Measurements from ENCODE around the gene GSN.

Gene GSN

DNA sequence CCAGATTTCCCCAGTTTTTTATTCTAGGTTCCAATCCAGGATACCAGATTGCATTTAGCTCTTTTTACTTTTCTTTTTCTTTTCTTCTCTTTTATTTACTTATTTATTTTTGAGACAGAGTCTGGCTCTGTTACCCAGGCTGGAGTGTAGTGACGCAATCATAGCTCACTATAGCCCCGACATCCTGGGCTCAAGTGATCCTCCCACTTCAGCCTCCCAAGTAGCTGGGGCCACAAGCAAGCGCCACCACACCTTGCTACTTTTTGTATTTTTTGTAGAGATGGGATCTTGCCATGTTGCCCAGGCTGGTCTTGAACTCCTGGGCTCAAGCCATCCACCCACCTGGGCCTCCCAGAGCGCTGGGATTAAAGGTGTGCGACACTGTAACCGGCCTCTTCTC is 48.4 kb downstream of the GSN start:
- Histone ChIP-seq H3K36me3 (ENCODE audit: insufficient read depth, low read length) (peaks cover 79% of the 10 kb centered on the region), H3K4me3 (ENCODE audit: low read length) (no peak overlapping the region), H3K9ac (ENCODE audit: low read depth, low read length) (no peak overlapping the region), H3K27me3 (ENCODE audit: control insufficient read depth, insufficient read depth, low read length) (no peaks in the 10 kb centered on the region), H3K4me1 (ENCODE audit: control insufficient read depth, insufficient read depth, low read length) (no peaks in the 10 kb centered on the region), H3K4me2 (ENCODE audit: low read length) (no peak overlapping the region), H3K9me3 (replicated peaks; ENCODE audit: low read length) (no peaks in the 10 kb centered on the region)

GRCh38 chr9:121316852-121317373 is 49.0 kb downstream of the GSN start:
- H3K4me1 ChIP-seq (ENCODE audit: control insufficient read depth, insufficient read depth, low read length): no peaks in the 10 kb centered on the region
- H3K27me3 ChIP-seq (ENCODE audit: control insufficient read depth, insufficient read depth, low read length): no peaks in the 10 kb centered on the region
- no peak overlapping the region for H3K4me2 ChIP-seq (ENCODE audit: low read length)
- H3K9me3 ChIP-seq (replicated peaks; ENCODE audit: low read length): no peaks in the 10 kb centered on the region
- peaks cover 77% of the 10 kb centered on the region for H3K36me3 ChIP-seq (ENCODE audit: insufficient read depth, low read length)
- H3K9ac ChIP-seq (ENCODE audit: low read depth, low read length): no peak overlapping the region
- no peak overlapping the region for H3K4me3 ChIP-seq (ENCODE audit: low read length)

- Histone ChIP-seq H3K9ac (ENCODE audit: low read depth, low read length) (peak overlapping the region; percentile 14), H3K4me2 (ENCODE audit: low read length) (no peak overlapping the region), H3K36me3 (ENCODE audit: insufficient read depth, low read length) (peaks cover 76% of the 10 kb centered on the region), H3K27me3 (ENCODE audit: control insufficient read depth, insufficient read depth, low read length) (no peaks in the 10 kb centered on the region), H3K9me3 (replicated peaks; ENCODE audit: low read length) (no peaks in the 10 kb centered on the region), H3K4me1 (ENCODE audit: control insufficient read depth, insufficient read depth, low read length) (peaks cover 9% of the 10 kb centered on the region), H3K4me3 (ENCODE audit: low read length) (no peak overlapping the region)
Measured at GRCh38 chr9:121317737-121318630, 50.0 kb downstream of the GSN start.

DNA sequence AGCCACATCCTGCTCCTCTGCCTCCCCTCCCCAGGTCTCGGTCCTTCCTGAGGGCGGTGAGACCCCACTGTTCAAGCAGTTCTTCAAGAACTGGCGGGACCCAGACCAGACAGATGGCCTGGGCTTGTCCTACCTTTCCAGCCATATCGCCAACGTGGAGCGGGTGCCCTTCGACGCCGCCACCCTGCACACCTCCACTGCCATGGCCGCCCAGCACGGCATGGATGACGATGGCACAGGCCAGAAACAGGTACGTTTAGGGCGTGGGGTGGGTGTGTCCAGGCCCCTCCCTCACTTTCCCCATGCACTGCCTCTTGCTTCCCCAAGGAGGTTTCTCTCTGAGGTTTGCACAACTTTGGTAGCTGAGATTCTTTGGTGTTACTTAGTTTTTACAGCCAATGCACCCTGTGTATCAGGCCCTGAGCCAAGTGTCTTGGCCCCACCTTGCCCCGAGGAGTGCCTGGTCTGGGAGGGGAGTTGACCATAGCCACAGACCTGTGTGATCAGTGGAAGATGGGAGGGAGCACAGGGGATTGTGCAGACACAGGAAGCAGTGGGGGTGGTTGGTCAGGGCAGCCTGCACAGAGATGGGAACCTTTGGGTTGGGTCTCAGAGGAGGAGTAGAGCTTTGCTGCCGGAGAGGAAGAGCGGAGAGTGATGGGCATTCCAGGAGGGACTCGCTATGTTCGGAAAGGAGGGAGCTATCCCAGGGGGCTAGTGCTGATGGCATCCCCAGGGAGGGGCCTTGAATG is 50.8 kb downstream of the GSN start:
- no peak overlapping the region for H3K9ac ChIP-seq (ENCODE audit: low read depth, low read length)

DNA sequence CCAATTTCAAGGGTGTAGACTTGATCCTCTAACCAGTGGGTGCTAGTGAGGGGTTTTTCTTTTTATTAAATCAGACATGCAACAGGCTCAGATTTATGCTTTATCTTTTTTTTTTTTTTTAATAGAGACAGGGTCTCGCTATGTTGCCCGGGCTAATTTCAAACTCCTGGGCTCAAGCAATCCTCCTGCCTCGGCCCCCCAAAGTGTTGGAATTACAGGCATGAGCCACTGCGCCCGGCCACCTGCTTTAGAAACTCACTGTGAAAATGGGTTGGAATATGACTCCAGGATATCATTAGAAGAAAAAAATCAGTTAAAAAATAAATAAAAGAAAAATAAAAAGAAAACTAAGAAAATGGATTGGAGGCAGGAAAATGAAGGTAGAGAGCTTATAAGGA is 51.4 kb downstream of the GSN start:
- Histone ChIP-seq H3K4me1 (ENCODE audit: control insufficient read depth, insufficient read depth, low read length) (peaks cover 11% of the 10 kb centered on the region), H3K27me3 (ENCODE audit: control insufficient read depth, insufficient read depth, low read length) (no peaks in the 10 kb centered on the region), H3K36me3 (ENCODE audit: insufficient read depth, low read length) (peaks cover 72% of the 10 kb centered on the region), H3K4me2 (ENCODE audit: low read length) (no peak overlapping the region), H3K4me3 (ENCODE audit: low read length) (no peak overlapping the region), H3K9me3 (replicated peaks; ENCODE audit: low read length) (no peaks in the 10 kb centered on the region), H3K9ac (ENCODE audit: low read depth, low read length) (no peak overlapping the region)

More for the DNA sequence above, 50.8 kb downstream of the GSN start:
- Histone ChIP-seq H3K4me1 (ENCODE audit: control insufficient read depth, insufficient read depth, low read length) (peaks cover 11% of the 10 kb centered on the region), H3K27me3 (ENCODE audit: control insufficient read depth, insufficient read depth, low read length) (no peaks in the 10 kb centered on the region), H3K4me3 (ENCODE audit: low read length) (no peak overlapping the region), H3K4me2 (ENCODE audit: low read length) (no peak overlapping the region), H3K36me3 (ENCODE audit: insufficient read depth, low read length) (peaks cover 72% of the 10 kb centered on the region), H3K9me3 (replicated peaks; ENCODE audit: low read length) (no peaks in the 10 kb centered on the region)

DNA sequence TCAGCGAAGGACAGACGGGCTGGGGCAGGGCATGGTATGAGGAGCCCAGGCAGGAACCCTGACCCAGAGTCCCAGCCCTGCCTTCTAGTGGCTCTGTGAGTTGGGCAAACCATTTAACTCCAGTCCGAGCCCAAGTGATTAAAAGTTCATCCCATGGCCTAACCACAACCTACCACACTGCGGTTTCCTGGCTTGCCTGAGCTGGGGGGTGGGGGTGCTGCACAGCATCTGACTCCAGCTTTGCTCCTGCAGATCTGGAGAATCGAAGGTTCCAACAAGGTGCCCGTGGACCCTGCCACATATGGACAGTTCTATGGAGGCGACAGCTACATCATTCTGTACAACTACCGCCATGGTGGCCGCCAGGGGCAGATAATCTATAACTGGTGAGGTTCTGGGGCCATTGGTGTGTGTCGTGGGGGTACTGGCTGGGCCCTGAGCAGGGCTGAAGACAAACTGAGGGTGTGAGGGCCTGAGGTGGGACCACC is 53.1 kb downstream of the GSN start:
- H3K4me3 ChIP-seq (ENCODE audit: low read length): no peak overlapping the region
- peaks cover 80% of the 10 kb centered on the region for H3K36me3 ChIP-seq (ENCODE audit: insufficient read depth, low read length)
- peaks cover 20% of the 10 kb centered on the region for H3K4me1 ChIP-seq (ENCODE audit: control insufficient read depth, insufficient read depth, low read length)

GRCh38 chr9:121322037-121322736 is 54.2 kb downstream of the GSN start:
- H3K9ac ChIP-seq (ENCODE audit: low read depth, low read length): peak overlapping the region; percentile 53
- H3K9me3 ChIP-seq (replicated peaks; ENCODE audit: low read length): no peaks in the 10 kb centered on the region
- H3K27me3 ChIP-seq (ENCODE audit: control insufficient read depth, insufficient read depth, low read length): no peaks in the 10 kb centered on the region
- peak overlapping the region; percentile 12 for H3K4me2 ChIP-seq (ENCODE audit: low read length)
- H3K4me1 ChIP-seq (ENCODE audit: control insufficient read depth, insufficient read depth, low read length): peaks cover 28% of the 10 kb centered on the region
- H3K4me3 ChIP-seq (ENCODE audit: low read length): no peak overlapping the region
- peaks cover 80% of the 10 kb centered on the region for H3K36me3 ChIP-seq (ENCODE audit: insufficient read depth, low read length)

More for the DNA sequence above, 53.1 kb downstream of the GSN start:
- Histone ChIP-seq H3K9ac (ENCODE audit: low read depth, low read length) (no peak overlapping the region), H3K4me2 (ENCODE audit: low read length) (no peak overlapping the region), H3K27me3 (ENCODE audit: control insufficient read depth, insufficient read depth, low read length) (no peaks in the 10 kb centered on the region), H3K9me3 (replicated peaks; ENCODE audit: low read length) (no peaks in the 10 kb centered on the region)

DNA sequence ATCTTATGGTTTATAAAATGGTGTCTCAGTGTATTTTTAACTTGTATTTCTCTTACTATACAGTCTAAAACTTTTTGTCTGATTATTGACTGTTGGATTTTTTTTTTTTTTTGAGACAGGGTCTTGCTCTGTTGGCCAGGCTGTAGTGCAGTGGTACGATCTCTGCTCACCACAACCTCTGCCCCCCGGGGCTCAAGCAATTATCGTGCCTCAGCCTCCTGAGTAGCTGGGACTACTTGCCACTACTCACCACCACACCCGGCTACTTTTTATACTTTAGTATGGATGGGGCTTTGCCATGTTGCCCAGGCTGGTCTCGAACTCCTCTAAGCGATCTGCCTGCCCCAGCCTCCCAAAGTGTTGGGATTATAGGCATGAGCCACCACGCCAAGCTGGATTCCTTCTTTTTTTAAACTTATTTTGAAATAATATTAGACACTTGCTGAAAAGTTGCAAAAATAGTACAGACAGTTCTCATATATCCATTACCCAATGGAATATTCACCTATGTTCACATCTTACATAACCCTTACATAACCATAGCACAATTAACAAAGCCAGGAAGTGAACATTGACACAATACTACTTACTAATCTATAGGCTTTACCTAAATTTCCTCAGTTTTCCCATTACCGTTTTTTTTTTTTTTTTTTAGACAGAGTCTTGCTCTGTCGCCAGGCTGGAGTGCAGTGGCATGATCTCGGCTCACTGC is 54.9 kb downstream of the GSN start:
- peaks cover 77% of the 10 kb centered on the region for H3K36me3 ChIP-seq (ENCODE audit: insufficient read depth, low read length)
- no peaks in the 10 kb centered on the region for H3K9me3 ChIP-seq (replicated peaks; ENCODE audit: low read length)
- peak overlapping the region; percentile 12 for H3K4me2 ChIP-seq (ENCODE audit: low read length)
- H3K9ac ChIP-seq (ENCODE audit: low read depth, low read length): peak overlapping the region; percentile 53
- no peaks in the 10 kb centered on the region for H3K27me3 ChIP-seq (ENCODE audit: control insufficient read depth, insufficient read depth, low read length)
- H3K4me3 ChIP-seq (ENCODE audit: low read length): no peak overlapping the region
- peaks cover 28% of the 10 kb centered on the region for H3K4me1 ChIP-seq (ENCODE audit: control insufficient read depth, insufficient read depth, low read length)

DNA sequence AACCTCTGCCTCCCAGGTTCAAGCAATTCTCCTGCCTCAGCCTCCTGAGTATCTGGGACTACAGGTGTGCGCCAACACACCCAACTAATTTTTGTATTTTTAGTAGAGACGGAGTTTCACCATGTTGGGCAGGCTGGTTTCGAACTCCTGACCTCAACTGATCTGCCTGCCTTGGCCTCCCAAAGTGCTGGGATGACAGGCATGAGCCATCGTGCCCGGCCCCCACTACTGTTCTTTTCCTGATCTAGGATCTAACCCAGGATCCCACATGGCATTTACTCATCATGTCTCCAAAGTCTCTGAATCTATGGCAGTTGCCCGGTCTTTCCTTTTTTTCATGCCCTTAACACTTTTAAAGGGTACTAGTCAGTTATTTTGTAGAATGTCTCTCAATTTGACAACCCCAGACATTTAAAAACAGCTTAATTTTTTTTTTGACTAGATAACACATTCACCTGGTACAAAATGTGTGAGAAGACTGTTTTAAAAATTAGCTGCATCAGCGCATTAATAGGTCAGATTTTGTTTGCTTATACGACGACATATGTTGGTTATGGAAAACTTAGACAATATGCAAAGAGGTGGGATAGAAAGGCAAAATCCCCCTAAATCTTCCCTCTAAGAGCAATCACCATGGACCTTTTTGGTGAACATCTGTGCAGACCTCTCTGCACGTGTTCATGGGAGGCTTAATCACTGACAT is 55.6 kb downstream of the GSN start:
- Histone ChIP-seq H3K9ac (ENCODE audit: low read depth, low read length) (no peak overlapping the region), H3K27me3 (ENCODE audit: control insufficient read depth, insufficient read depth, low read length) (no peaks in the 10 kb centered on the region), H3K4me2 (ENCODE audit: low read length) (no peak overlapping the region), H3K36me3 (ENCODE audit: insufficient read depth, low read length) (peaks cover 77% of the 10 kb centered on the region), H3K9me3 (replicated peaks; ENCODE audit: low read length) (no peaks in the 10 kb centered on the region), H3K4me1 (ENCODE audit: control insufficient read depth, insufficient read depth, low read length) (peaks cover 28% of the 10 kb centered on the region), H3K4me3 (ENCODE audit: low read length) (no peak overlapping the region)

- H3K9ac ChIP-seq (ENCODE audit: low read depth, low read length): no peak overlapping the region
- no peaks in the 10 kb centered on the region for H3K9me3 ChIP-seq (replicated peaks; ENCODE audit: low read length)
- peaks cover 28% of the 10 kb centered on the region for H3K4me1 ChIP-seq (ENCODE audit: control insufficient read depth, insufficient read depth, low read length)
- H3K27me3 ChIP-seq (ENCODE audit: control insufficient read depth, insufficient read depth, low read length): no peaks in the 10 kb centered on the region
- no peak overlapping the region for H3K4me2 ChIP-seq (ENCODE audit: low read length)
- peaks cover 80% of the 10 kb centered on the region for H3K36me3 ChIP-seq (ENCODE audit: insufficient read depth, low read length)
- no peak overlapping the region for H3K4me3 ChIP-seq (ENCODE audit: low read length)
Measured at GRCh38 chr9:121324316-121324715, 56.4 kb downstream of the GSN start.
